ENCODE results near the gene FZD8.
"Not testable (repeated sequence)": the region's sequence is repeated elsewhere in the genome, so short reads cannot be mapped to it uniquely, and the experiment has no call there.

Gene FZD8

GRCh38 chr10:35642035-35642792 is at the start of gene FZD8:
Gene FZD8, minus strand, starts transcription at chr10:35642296. Its CDS starts 867 bp downstream, at chr10:35641429.
- DNase-seq: peak; percentile 78

- no peak for DNase-seq
These were observed 49.6 kb upstream of the FZD8 start for GRCh38 chr10:35691522-35692236.

- no peak for DNase-seq
These were observed 48.4 kb upstream of the FZD8 start for GRCh38 chr10:35690534-35690933.

GRCh38 chr10:35685858-35686257 is 43.8 kb upstream of the FZD8 start:
- not testable (repeated sequence) for DNase-seq

GRCh38 chr10:35685402-35685801 is 43.3 kb upstream of the FZD8 start:
- DNase-seq: no peak

- DNase-seq: no peak
These were observed 42.5 kb upstream of the FZD8 start for GRCh38 chr10:35684586-35684985.

- DNase-seq: no peak
These were observed 33.8 kb upstream of the FZD8 start for GRCh38 chr10:35675846-35676245.

GRCh38 chr10:35674843-35675242 is 32.7 kb upstream of the FZD8 start:
- no peak for DNase-seq

GRCh38 chr10:35668865-35669650 is 27.0 kb upstream of the FZD8 start:
- DNase-seq: no peak

GRCh38 chr10:35667971-35668370 is 25.9 kb upstream of the FZD8 start:
- DNase-seq: no peak

GRCh38 chr10:35667270-35667889 is 25.3 kb upstream of the FZD8 start:
- DNase-seq: no peak

- DNase-seq: no peak
These were observed 19.1 kb upstream of the FZD8 start for GRCh38 chr10:35661236-35661635.

GRCh38 chr10:35659456-35659855 is 17.4 kb upstream of the FZD8 start:
- no peak for DNase-seq

- no peak for DNase-seq
These were observed 15.5 kb upstream of the FZD8 start for GRCh38 chr10:35657621-35658020.

GRCh38 chr10:35652824-35653223 is 10.7 kb upstream of the FZD8 start:
- DNase-seq: no peak

- no peak for DNase-seq
These were observed 8.8 kb upstream of the FZD8 start for GRCh38 chr10:35650894-35651293.

GRCh38 chr10:35644050-35644950 is 2.2 kb upstream of the FZD8 start:
- no peak for DNase-seq

GRCh38 chr10:35643151-35644049 is 1.3 kb upstream of the FZD8 start:
- DNase-seq: no peak

- DNase-seq: no peak
These were observed 658 bp upstream of the FZD8 start for GRCh38 chr10:35642793-35643114.

- no peak for DNase-seq
These were observed 441 bp downstream of the FZD8 start for GRCh38 chr10:35641676-35642034.
